ENCODE measurements around the gene ISCU.

- TF ChIP-seq, protein P1, sequence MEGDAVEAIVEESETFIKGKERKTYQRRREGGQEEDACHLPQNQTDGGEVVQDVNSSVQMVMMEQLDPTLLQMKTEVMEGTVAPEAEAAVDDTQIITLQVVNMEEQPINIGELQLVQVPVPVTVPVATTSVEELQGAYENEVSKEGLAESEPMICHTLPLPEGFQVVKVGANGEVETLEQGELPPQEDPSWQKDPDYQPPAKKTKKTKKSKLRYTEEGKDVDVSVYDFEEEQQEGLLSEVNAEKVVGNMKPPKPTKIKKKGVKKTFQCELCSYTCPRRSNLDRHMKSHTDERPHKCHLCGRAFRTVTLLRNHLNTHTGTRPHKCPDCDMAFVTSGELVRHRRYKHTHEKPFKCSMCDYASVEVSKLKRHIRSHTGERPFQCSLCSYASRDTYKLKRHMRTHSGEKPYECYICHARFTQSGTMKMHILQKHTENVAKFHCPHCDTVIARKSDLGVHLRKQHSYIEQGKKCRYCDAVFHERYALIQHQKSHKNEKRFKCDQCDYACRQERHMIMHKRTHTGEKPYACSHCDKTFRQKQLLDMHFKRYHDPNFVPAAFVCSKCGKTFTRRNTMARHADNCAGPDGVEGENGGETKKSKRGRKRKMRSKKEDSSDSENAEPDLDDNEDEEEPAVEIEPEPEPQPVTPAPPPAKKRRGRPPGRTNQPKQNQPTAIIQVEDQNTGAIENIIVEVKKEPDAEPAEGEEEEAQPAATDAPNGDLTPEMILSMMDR (IDR thresholded peaks at IDR 0.05): no peak
- no peak for TF ChIP-seq POLR2A (IDR thresholded peaks at IDR 0.05; ENCODE audit: low read depth)
Measured at GRCh38 chr12:108578264-108578663, 15.9 kb downstream of the ISCU start.

All from esophagus muscularis mucosa (tissue), 3 donors.